T follicular helper cell (primary cell): ENCODE results near the gene CYP3A7.
"Not testable (repeated sequence)": the region's sequence is repeated elsewhere in the genome, so short reads cannot be mapped to it uniquely, and the experiment has no call there.

ENCODE experiments used
- DNase-seq: peaks from one replicate; pipeline ENCODE4 v3.0.0-alpha.2; 2020; ENCODE audit warnings: low read depth

The CYP3A7 gene

DNA sequence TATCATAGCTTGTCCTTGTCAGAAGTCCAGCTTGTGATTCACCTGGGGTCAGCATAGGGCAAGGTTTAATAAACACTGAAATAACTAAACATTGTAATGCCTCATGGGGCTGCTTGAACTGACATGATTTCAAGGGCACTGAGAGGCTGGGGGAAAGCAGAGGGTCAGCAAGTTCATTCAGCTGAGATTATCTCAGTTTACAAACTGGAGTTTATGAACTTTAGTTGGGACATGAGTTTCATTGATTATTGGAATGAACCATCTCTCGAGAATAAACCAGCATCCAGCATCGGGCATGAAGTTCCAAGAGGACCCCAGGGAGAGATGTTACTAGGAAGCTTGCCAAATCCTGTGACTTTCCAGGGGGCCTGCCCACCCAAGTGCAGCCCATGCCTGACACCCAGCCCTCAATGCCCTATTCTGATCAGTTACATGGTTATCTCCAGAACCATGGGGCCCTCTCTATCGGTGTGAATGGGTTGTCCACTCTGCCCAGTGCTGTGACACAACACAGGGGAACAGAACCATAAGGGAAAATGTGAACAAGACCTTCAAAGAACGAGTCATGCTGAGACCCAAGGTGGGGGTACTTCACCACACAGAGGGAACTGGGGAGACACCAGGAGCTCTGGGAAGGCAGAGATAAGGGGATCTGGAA is 7.9 kb upstream of the CYP3A7 start:
- DNase-seq: no peak

DNA sequence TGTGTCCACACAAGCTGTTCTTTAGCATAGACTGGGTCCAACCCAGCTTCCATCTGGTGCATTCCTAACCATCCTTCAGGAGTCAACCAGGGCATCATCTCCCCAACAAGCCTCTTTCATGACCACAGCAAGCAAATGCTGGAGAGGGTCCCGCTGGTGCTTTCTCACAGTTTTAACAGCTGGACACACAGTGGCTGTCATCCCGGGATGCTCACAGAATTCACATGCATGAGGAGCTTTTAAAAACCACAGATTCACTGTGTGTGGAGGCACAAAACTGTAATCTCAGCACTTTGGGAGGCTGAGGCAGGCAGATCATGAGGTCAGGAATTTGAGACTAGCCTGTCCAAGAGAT is 6.4 kb upstream of the CYP3A7 start:
- DNase-seq: no peak

DNA sequence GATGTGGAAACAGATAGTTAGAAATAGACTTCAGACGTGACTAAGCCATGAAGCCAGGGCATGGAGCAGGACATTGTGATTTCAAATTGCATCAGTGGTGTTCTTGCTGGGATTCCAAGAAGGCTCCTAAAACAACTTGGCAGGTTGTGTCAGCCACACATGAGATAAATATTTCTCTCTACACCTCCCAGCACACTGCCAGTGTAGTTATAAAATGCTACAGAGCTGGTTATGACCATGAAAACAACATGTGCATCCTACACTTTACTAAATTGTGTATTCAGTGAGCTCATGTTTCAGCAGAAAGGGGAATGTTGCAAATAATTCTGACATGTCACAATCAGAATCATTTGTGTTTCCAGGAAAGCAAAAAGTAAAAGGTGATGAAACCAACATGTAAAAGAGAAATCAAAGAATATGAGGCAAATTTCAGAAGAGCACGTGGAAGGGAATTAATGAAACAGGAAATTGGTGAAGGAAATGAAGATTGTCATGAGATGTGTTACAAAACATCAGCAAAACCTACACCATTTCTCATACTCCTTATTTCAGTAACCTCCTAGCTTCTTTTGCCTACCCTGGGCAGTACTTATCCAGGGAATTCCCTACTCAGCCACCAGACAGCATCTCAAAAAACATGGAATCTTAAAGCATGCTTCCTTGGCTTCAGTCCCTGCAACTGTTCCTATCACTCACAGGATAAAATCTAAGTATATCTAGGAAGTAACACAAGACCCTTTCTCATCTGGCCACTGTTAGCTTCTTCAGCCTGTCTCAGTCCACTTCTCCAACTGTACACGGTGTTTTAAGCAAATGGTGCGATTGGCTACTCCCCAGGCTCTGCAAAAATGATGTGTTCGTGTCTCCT is 5.8 kb upstream of the CYP3A7 start:
- no peak for DNase-seq

DNA sequence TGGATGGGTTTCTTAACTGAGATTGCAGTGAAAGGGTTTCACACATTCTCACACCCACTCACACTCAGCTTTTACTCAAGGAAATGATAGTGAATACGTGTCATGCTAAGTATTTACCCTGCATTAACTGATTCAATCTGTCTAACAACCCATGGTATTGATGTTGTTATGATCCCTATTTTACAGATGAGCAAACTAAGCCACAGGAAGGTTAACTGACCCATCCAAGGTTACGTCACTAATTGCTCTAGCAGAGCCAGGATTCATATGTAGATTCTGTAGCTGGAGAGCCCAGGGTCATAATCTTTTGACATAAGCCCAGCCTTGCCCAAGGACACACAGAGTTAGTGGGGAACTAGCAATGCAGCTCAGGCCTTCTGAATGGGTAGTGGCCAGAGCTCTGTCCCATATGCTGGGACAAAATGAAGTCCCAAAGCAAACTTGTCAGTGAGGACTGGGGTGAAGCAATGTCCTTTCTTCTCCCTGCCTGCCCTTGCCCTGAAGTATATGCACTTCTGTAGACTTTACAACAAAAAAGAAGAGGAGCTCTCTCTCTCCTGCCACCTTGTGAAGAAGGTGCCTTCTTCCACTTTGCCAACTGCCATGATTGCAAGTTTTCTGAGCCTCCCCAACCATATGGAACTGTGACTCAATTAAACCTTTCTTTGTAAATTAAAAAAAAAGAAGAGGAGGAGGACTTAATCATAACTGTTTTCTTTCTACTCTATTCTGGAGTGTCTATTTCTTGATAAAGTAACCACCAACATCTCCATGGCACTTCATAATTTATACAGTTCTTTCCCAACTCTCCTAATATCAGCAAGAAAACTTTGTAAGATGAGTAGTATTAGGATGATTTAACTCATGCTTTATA is 4.9 kb upstream of the CYP3A7 start:
- no peak for DNase-seq

GRCh38 chr7:99737726-99738125 is 2.7 kb upstream of the CYP3A7 start:
- no peak for DNase-seq

- DNase-seq: not testable (repeated sequence)
Observed at GRCh38 chr7:99736667-99737066, 1.7 kb upstream of the CYP3A7 start.

DNA sequence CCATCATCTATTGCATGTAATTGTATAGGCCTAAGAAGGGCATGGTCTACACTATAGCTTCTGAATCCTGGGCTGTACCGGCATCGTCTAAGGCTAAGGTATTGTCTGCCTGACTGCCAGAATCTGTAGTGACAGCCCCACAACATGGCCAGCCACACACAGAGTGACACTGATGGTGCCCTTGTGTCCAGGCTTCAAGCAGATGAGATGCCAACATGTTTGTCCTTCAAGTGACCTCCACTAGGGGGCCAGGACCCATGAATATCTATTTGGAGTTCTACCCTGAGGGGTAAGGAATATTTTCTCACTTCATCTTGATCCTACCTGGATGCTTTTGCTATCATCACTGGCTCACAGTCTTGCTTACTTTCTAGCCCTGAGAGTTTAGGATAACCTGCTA is 1.5 kb downstream of the CYP3A7 start:
- no peak for DNase-seq

DNA sequence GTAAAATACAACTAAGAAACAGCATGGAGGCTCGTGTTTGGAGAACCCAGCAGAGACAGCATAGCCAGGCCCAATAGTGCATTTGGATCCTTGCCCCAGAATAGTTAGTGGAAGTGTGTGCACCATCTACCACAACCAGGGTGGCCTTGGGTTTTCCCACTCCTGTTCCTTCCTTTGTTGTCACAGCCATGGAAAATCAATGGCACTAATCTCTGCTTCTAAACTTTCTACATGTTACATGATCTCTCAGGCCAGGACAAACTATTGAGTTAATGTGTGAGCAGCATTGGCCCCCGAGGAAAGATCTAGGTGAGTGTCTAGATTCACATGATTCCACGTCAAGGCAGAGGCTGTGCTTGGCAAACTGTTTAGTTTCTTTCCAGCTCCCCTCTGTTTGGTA is 2.0 kb downstream of the CYP3A7 start:
- DNase-seq: no peak

DNA sequence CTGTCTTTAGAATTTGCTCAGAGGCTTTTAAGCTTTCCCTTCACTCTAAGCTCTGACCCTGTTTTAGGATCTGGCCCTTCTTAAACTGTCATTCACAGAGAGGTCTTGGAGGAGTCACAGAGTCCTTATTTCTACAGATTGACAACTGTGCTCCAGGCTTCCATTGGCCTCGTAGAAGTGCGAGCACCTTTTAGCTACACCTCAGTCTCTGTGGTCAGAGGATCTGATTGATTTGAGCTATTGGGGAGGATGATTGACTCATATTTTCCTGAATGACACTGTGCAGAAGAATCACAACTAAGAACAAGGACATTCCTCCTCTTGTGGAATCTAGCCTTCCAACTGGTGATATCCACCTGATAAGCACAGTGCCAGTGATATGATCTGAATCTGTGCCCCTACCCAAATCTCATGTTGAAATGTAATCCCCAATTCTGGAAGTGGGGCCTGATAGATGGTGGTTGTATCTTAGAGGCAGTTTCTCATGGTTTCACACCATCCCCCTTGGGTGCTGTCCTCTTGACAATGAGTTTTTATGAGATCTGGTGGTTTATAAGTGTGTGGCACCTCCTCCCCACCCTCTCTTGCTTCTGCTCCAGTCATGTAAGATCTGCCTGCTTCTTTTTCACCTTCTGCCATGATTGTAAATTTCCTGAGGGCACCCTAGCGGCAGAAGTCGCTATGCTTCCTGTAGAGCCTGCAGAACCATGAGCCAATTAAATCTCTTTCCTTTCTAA is 3.2 kb downstream of the CYP3A7 start:
- no peak for DNase-seq

DNA sequence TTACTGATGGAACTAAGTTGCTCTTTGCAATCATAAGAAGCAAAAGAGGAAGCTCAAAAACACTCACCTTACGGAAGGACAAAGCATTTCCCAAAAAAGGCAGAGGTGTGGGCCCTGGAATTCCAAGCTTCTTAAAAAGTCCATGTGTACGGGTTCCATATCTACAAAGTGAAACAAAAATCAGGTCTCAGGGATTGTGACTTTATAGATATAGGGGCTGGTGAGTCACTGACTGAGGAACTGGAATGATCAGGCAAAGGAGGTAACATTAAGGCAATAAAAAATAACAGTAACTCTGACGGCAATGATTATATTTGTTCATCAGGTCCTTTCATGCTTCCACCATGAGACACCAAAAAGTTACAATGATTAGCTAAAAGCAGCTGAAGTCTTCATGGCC is 4.0 kb downstream of the CYP3A7 start:
- DNase-seq: no peak

DNA sequence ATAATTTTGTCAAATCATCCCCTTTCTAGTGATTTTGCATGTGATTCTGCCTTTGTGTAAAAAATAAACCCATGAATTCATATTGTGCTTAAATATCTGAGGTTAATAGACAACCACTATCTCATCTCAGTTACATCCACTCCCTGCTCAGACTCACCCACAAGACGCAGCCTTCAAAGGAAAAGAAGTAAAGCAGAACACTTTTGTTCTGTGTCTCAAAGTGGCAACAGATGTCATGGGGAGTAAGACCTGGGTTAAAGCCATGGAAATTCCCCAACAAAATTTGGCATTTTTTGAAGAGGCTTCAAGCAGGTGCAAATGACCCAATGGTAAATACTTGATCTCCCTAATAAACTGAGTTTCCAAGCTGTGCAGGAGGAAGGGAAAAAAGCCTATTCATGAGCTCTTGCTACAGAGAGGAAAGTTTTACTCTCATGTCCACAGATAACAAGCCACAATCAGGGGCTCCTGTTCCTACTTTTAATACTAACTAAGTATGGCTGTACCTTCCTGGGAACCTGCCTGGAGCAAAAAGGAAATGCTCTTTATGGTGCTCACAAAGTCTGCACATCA is 4.7 kb downstream of the CYP3A7 start:
- no peak for DNase-seq

GRCh38 chr7:99729486-99730237 is 5.3 kb downstream of the CYP3A7 start:
- DNase-seq: no peak

DNA sequence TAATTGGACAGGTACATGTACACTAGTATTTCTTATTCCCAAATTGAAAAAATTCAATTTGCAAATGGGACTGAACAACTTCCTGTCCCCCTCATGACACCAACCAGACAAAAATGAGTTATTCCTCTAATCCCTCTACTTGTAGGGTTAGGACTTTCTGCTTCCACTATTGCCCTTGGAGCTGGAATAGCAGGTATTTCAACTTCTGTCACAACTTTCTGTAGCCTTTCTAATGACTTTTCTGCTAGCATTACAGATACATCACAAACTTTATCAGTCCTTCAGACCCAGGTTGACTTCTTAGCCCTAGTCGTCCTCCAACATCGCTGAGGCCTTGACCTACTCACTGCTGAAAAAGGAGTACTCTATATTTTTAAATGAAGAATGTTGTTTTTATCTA is 6.4 kb downstream of the CYP3A7 start:
- DNase-seq: no peak

DNA sequence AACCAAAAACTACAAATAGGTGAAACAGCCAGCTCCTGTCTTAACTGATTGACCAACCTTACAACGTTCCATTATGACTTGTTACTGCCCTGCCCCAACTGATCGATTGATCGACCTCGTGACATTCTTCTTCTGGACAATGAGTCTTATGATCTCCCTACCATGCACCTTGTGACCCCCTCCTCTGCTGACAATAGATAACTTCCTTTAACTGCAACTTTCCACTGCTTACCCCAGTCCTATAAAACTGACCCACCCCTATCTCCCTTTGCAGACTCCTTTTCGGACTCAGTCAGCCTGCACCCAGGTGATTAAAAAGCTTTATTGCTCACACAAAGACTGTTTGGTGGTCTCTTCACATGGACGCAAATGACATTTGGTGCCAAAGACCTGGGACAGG is 11.8 kb downstream of the CYP3A7 start:
- not testable (repeated sequence) for DNase-seq

- no peak for DNase-seq
Observed at GRCh38 chr7:99720800-99721595, 14.0 kb downstream of the CYP3A7 start.

DNA sequence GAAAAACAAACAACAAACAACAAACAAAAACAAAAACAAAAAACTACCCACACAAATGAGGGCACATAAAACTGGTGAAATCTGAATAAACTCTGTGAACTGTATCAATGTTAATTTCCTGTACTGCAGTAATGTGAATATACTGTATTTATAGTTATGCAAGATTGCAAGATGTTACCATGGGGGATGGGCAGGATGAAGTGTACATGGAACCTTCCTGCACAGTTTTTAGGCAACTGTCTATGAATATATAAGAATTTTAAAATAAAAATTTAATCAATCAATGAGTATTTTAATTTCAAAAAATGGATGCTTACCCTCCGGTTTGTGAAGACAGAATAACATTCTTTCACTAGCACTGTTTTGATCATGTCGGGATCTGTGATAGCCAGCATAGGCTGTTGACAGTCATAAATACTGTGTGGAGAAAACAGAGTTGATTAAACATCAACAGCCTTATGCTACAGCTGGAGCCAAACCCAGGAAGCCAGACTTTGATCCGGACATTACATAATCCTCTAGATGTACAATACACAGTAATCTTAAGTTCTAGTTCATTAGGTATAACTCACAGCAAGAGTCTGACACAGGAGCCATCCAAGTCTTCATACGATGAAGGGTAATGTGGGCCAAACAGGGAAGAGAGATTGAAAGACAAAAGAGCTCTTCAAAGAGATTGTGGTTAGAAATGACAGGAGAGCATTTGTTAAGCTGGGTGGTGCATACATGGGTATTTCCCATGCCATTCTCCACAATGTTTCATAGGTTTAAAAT is 14.8 kb downstream of the CYP3A7 start:
- no peak for DNase-seq

DNA sequence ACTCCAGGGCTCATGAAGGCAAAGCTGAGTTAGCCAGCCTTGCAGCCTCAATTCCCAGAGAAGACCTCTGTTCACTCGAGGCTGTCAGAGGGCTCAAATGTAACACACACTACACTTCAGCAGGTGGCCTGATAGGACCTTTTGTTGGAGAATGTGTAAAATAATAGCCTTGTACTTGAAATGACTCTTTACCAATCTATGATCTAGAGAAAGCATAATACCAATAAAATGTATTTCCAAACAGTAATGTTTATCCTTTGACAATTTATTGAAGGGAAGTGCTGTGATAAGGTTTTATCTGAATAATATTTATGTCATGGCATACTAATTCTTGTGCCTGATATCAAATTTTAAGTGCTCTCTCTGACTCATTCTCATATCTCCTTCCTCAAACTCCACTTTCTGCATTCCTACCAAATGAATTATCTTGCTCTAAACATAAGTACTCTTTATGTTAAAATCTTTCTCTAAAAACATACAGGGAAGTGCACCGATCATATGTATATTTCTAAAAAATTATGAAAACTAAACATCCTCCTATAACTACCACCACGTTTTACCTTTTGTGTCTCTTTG is 20.9 kb downstream of the CYP3A7 start:
- no peak for DNase-seq

DNA sequence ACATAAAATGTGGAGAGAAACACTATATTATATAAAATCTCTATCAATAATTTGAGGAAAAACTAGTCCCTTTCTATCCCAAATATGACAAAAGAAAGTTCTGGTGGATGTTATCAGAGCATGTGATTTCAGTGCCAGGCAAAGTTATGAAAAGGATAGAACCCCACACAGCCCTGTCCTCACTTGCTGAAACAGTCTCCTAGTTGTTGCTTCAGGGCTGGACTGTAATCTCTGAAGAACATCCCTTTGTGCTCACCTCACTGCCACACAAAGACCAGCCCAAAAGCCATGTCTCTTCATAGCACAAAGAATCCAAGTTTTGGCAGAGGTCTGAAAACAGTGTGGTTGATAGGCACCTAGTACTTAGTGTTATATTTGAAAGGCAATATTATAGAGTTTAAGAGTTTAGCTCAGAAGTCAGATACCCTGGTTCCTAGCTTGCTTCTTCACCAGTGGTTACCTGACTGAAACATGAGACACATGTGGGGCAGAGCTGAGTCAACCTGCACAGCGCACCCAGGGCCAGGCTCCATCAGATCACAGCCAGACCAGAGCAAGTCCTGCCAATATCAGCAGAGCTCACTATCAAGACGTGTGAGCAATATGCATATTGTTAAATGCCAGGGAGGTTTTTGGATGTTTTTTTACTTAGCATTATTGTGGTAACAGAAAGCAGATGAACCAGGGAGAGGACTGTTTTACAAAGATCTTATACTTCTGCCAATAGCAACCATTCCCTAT is 25.0 kb downstream of the CYP3A7 start:
- DNase-seq: no peak
